IMR-90 (cell line): ENCODE measurements around the gene SLC35B2. TPM values are rescaled to one million over a fixed set of nuclear protein-coding genes. Genes with fewer than 3 reads are reported as not detected.

Experiments used
- ATAC-seq: fragments of 200-7000 bp; cut with Tn5 transposase; 2 replicates; pipeline ENCODE4 v1.9.1; 2020; ENCODE audit warnings: low read depth, mild to moderate bottlenecking, moderate library complexity
- BruUV-seq: library from RNA; stranded (reverse); fragments of 400-500 nt; replicated peaks from 2 replicates; lab custom pipeline; 2021; lab: Mats Ljungman, UMichigan
- CTCF ChIA-PET: fragments of 300-600 bp; formaldehyde crosslinking; extraction: SDS; loops from one replicate; lab custom pipeline; 2021; ENCODE audit warnings: antibody characterized with exemption; lab: Yijun Ruan, JAX
- POLR2A ChIA-PET: fragments of 300-600 bp; sonication (Branson Sonifier 250); formaldehyde crosslinking; loops from one replicate; lab custom pipeline; 2022; ENCODE audit warnings: antibody characterized with exemption; ENCODE audit not compliant: unreplicated experiment; lab: Charles Lee
- DNase-seq: peaks from one replicate; pipeline ENCODE4 v3.0.0; 2013
- H2AFZ ChIP-seq: replicated peaks from 2 replicates; pipeline ENCODE3; 2013; ENCODE audit warnings: low read length, mild to moderate bottlenecking; ENCODE audit not compliant: poor library complexity
- H2AK5ac ChIP-seq: 2 replicates; pipeline ENCODE4 v1.6.1; 2013; ENCODE audit warnings: low read depth, low read length, inconsistent platforms
- H2AK9ac ChIP-seq: replicated peaks from 2 replicates; pipeline ENCODE3; 2013; ENCODE audit warnings: mild to moderate bottlenecking, low read depth, low read length, moderate library complexity; ENCODE audit not compliant: poor library complexity
- H2BK120ac ChIP-seq: 2 replicates; pipeline ENCODE4 v1.6.1; 2013; ENCODE audit warnings: low read depth, low read length, inconsistent platforms
- H2BK15ac ChIP-seq: 3 replicates; pipeline ENCODE4 v1.6.1; 2013; ENCODE audit warnings: low read depth, low read length, inconsistent platforms
- H2BK20ac ChIP-seq: 2 replicates; pipeline ENCODE4 v1.6.1; 2013; ENCODE audit warnings: low read depth, mild to moderate bottlenecking, inconsistent platforms, low read length, moderate library complexity
- H2BK5ac ChIP-seq: 2 replicates; pipeline ENCODE4 v1.6.1; 2013; ENCODE audit warnings: mild to moderate bottlenecking, low read depth, low read length, inconsistent platforms; ENCODE audit not compliant: poor library complexity, severe bottlenecking
- H3K14ac ChIP-seq: replicated peaks from 2 replicates; pipeline ENCODE4 v1.6.1; 2013; ENCODE audit warnings: low read depth, low read length, inconsistent platforms
- H3K18ac ChIP-seq: 2 replicates; pipeline ENCODE4 v1.6.1; 2013; ENCODE audit warnings: low read depth, low read length, control low read depth
- H3K23ac ChIP-seq: 2 replicates; pipeline ENCODE4 v1.6.1; 2013; ENCODE audit warnings: low read depth, low read length, inconsistent platforms
- H3K27ac ChIP-seq: 2 replicates; pipeline ENCODE4 v1.5.1; 2013; ENCODE audit warnings: mild to moderate bottlenecking, control low read depth, low read length; ENCODE audit not compliant: insufficient read depth
- H3K27me3 ChIP-seq: 2 replicates; pipeline ENCODE4 v1.6.1; 2013; ENCODE audit warnings: low read length; ENCODE audit not compliant: control insufficient read depth, insufficient read depth
- H3K36me3 ChIP-seq: 2 replicates; pipeline ENCODE4 v1.6.1; 2013; ENCODE audit warnings: low read length, mixed read lengths; ENCODE audit not compliant: control insufficient read depth, insufficient read depth
- H3K4ac ChIP-seq: 2 replicates; pipeline ENCODE4 v1.6.1; 2013; ENCODE audit warnings: low read depth, low read length, inconsistent platforms
- H3K4me1 ChIP-seq: 2 replicates; pipeline ENCODE4 v1.6.1; 2013; ENCODE audit warnings: low read length, mixed read lengths; ENCODE audit not compliant: control insufficient read depth, insufficient read depth
- H3K4me2 ChIP-seq: 2 replicates; pipeline ENCODE4 v1.6.1; 2013; ENCODE audit warnings: low read depth, mild to moderate bottlenecking, control low read depth, low read length, moderate library complexity
- H3K4me3 ChIP-seq: 2 replicates; pipeline ENCODE4 v1.5.1; 2013; ENCODE audit warnings: low read depth, mild to moderate bottlenecking, control low read depth, low read length, moderate library complexity; ENCODE audit not compliant: insufficient read depth
- H3K56ac ChIP-seq: 2 replicates; pipeline ENCODE4 v1.6.1; 2013; ENCODE audit warnings: low read length, inconsistent platforms; ENCODE audit not compliant: insufficient read depth; ENCODE audit errors: extremely low read depth
- H3K79me1 ChIP-seq, 2 experiments: 2 replicates each; pipeline ENCODE4 v1.6.1; 2013; ENCODE audit warnings: low read length in 2 of 2, inconsistent platforms in 1 of 2, low read depth in 1 of 2
- H3K9ac ChIP-seq: 2 replicates; pipeline ENCODE4 v1.6.1; 2013; ENCODE audit warnings: low read depth, low read length, control low read depth
- H3K9me1 ChIP-seq: 2 replicates; pipeline ENCODE4 v1.6.1; 2013; ENCODE audit warnings: low read length, inconsistent platforms; ENCODE audit not compliant: insufficient read depth
- H3K9me3 ChIP-seq: 2 replicates; pipeline ENCODE4 v1.6.1; 2013; ENCODE audit warnings: low read length; ENCODE audit not compliant: control insufficient read depth, insufficient read depth
- H4K20me1 ChIP-seq: 2 replicates; pipeline ENCODE4 v1.6.1; 2013; ENCODE audit warnings: low read length, inconsistent platforms; ENCODE audit not compliant: insufficient read depth
- H4K5ac ChIP-seq: 2 replicates; pipeline ENCODE4 v1.6.1; 2013; ENCODE audit warnings: mild to moderate bottlenecking, low read depth, low read length, control low read depth
- H4K8ac ChIP-seq, 2 experiments: 2 replicates each; pipeline ENCODE4 v1.6.1; 2013; ENCODE audit warnings: low read depth in 2 of 2, low read length in 2 of 2, control low read depth in 1 of 2, inconsistent platforms in 1 of 2
- H4K91ac ChIP-seq: 2 replicates; pipeline ENCODE4 v1.6.1; 2013; ENCODE audit warnings: low read depth, low read length, inconsistent platforms; ENCODE audit not compliant: insufficient read depth
- BHLHE40 ChIP-seq: fragments of 150-350 bp; IDR thresholded peaks from 2 replicates; pipeline ENCODE4 v1.6.1; 2016; ENCODE audit warnings: mild to moderate bottlenecking, low read depth, low read length
- CEBPB ChIP-seq: IDR thresholded peaks from 2 replicates; pipeline ENCODE4 v1.6.1; 2012; ENCODE audit warnings: low read depth, low read length, improper control_type of control experiment
- CHD1 ChIP-seq: IDR thresholded peaks from 2 replicates; pipeline ENCODE4 v1.6.1; 2012; ENCODE audit warnings: low read depth, low read length, improper control_type of control experiment
- CTCF ChIP-seq: conservative IDR thresholded peaks from 2 replicates; pipeline ENCODE4 v1.5.1; 2012; ENCODE audit warnings: mild to moderate bottlenecking, low read depth, low read length, improper control_type of control experiment
- FOS ChIP-seq: fragments of 150-350 bp; IDR thresholded peaks from 2 replicates; pipeline ENCODE4 v1.6.1; 2016; ENCODE audit warnings: low read depth, low read length
- MAFK ChIP-seq: IDR thresholded peaks from 2 replicates; pipeline ENCODE4 v1.6.1; 2012; ENCODE audit warnings: low read depth, low read length, improper control_type of control experiment
- MAZ ChIP-seq: IDR thresholded peaks from 2 replicates; pipeline ENCODE4 v1.6.1; 2012; ENCODE audit warnings: low read depth, mild to moderate bottlenecking, low read length, improper control_type of control experiment, moderate library complexity, borderline replicate concordance
- MXI1 ChIP-seq: IDR thresholded peaks from 2 replicates; pipeline ENCODE4 v1.6.1; 2012; ENCODE audit warnings: low read depth, mild to moderate bottlenecking, low read length, moderate library complexity, borderline replicate concordance
- NFE2L2 ChIP-seq: fragments of 150-350 bp; IDR thresholded peaks from 2 replicates; pipeline ENCODE4 v1.6.1; 2016; ENCODE audit warnings: low read depth, mild to moderate bottlenecking, low read length
- POLR2A ChIP-seq: IDR thresholded peaks from 2 replicates; pipeline ENCODE4 v1.6.1; 2012; ENCODE audit warnings: mild to moderate bottlenecking, low read depth, low read length
- RAD21 ChIP-seq: IDR thresholded peaks from 2 replicates; pipeline ENCODE4 v1.6.1; 2012; ENCODE audit warnings: low read length, improper control_type of control experiment
- RCOR1 ChIP-seq: IDR thresholded peaks from 2 replicates; pipeline ENCODE4 v1.6.1; 2012; ENCODE audit warnings: mild to moderate bottlenecking, low read length, improper control_type of control experiment; ENCODE audit not compliant: insufficient replicate concordance
- RFX5 ChIP-seq: IDR thresholded peaks from 2 replicates; pipeline ENCODE4 v1.8.0; 2012; ENCODE audit warnings: low read depth, mild to moderate bottlenecking, low read length, moderate library complexity
- SMC3 ChIP-seq: fragments of 150-350 bp; IDR thresholded peaks from 2 replicates; pipeline ENCODE4 v1.6.1; 2016; ENCODE audit warnings: low read depth, mild to moderate bottlenecking, antibody characterized with exemption, low read length, moderate library complexity
- WGBS, 2 experiments: methylation state at CpG; one replicate each; pipeline versions ENCODE4 v1.1.5 to v1.1.7; 2013; ENCODE audit warnings: missing lambda C conversion rate in 2 of 2; ENCODE audit not compliant: insufficient read length in 1 of 2; ENCODE audit errors: extremely low coverage in 2 of 2; 5-methylcytosine and 5-hydroxymethylcytosine counted together
- dilution Hi-C: fragments of 300-500 bp; cut with HindIII; formaldehyde crosslinking; loops from one replicate; pipeline ENCODE4 v1.14.3; 2018; ENCODE audit warnings: low sequenced_read_pairs; ENCODE audit not compliant: unreplicated experiment
- in situ Hi-C: fragments of 300-500 bp; cut with MboI; formaldehyde crosslinking; loops from 3 replicates; pipeline ENCODE4 v1.14.3; 2019; ENCODE audit warnings: low sequenced_read_pairs, inconsistent platforms, mixed read lengths
- intact Hi-C: fragments of 100-400 bp; cut with micrococcal nuclease; formaldehyde crosslinking; loops from 2 replicates; pipeline ENCODE4 v1.10.0; 2022
- polyA plus RNA-seq, 3 experiments: library from polyadenylated mRNA; depleted of rRNA; stranded (reverse); fragments of >200 nt; gene quantifications; 2 replicates each; pipeline ENCODE4 v1.2.3, GENCODE V29; 2012; ENCODE audit warnings: low replicate concordance in 1 of 3
- total RNA-seq: library from RNA; depleted of rRNA; stranded (reverse); fragments of >200 nt; gene quantifications from 2 replicates; pipeline ENCODE4 v1.2.3, GENCODE V29; 2012
- TF ChIP-seq, protein P1 (sequence below): fragments of 150-350 bp; IDR thresholded peaks from 2 replicates; pipeline ENCODE4 v1.6.1; 2017; ENCODE audit warnings: mild to moderate bottlenecking, antibody characterized with exemption, low read length, low read depth

Gene SLC35B2
- total and polyA plus RNA-seq, 2 of the 4 experiments (the other 2 are of a cell fraction): 51.4 to 89.9 TPM

GRCh38 chr6:44237813-44238433, 19.4 kb downstream of the SLC35B2 start:
- CTCF ChIA-PET: interaction anchor here (0.6 to 1.3 kb wide), 6 partner anchors 8 to 1191 kb away, joined by 3 to 7 read pairs (median 3); no protein-coding TSS in a partner anchor
- H4K8ac ChIP-seq: peak overlapping the region; percentile 32 to 86
- no peak for TF ChIP-seq MAFK
- TF ChIP-seq RCOR1: peak; percentile 12
- TF ChIP-seq BHLHE40: no peak; the same call in 1 of the 2 replicates
- TF ChIP-seq CTCF: peak; percentile 92
- TF ChIP-seq MAZ: peak; percentile 92
- TF ChIP-seq SMC3: peak; percentile 58
- TF ChIP-seq, protein P1, sequence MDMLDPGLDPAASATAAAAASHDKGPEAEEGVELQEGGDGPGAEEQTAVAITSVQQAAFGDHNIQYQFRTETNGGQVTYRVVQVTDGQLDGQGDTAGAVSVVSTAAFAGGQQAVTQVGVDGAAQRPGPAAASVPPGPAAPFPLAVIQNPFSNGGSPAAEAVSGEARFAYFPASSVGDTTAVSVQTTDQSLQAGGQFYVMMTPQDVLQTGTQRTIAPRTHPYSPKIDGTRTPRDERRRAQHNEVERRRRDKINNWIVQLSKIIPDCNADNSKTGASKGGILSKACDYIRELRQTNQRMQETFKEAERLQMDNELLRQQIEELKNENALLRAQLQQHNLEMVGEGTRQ: no peak
- TF ChIP-seq CHD1: no peak; the same call in 1 of the 2 replicates
- peak; percentile 42 for TF ChIP-seq RAD21
- TF ChIP-seq CEBPB: peak; percentile 81
- TF ChIP-seq NFE2L2: no peak
- TF ChIP-seq RFX5: no peak
- peak; percentile 29; the same call in 1 of the 2 replicates for TF ChIP-seq FOS
- TF ChIP-seq MXI1: peak; percentile 27; the same call in 1 of the 2 replicates
- TF ChIP-seq POLR2A: no peak; the same call in 1 of the 2 replicates

More at GRCh38 chr6:44237813-44238433, 19.4 kb downstream of the SLC35B2 start:
- H3K9me1 ChIP-seq: peaks cover 4% of the 10 kb centered on the region
- peaks cover 16% of the 10 kb centered on the region for H3K4me1 ChIP-seq
- ATAC-seq (peak; percentile 85), DNase-seq (peak; percentile 56)
- WGBS, 2 experiments: 2% methylated on average over 19 of the region's 42 CpGs; no CpG with 5 or more reads in 1 of the 2 experiments
- H2BK5ac ChIP-seq: peak overlapping the region; percentile 81
- H3K27ac ChIP-seq: peak overlapping the region; percentile 63
- no peaks in the 10 kb centered on the region for H3K27me3 ChIP-seq
- peak overlapping the region; percentile 92 for H2AK9ac ChIP-seq
- peak overlapping the region; percentile 83 for H4K91ac ChIP-seq
- H3K36me3 ChIP-seq: no peaks in the 10 kb centered on the region
- H4K20me1 ChIP-seq: no peaks in the 10 kb centered on the region
- peak overlapping the region; percentile 46 for H3K9ac ChIP-seq
- peak overlapping the region; percentile 72 for H4K5ac ChIP-seq
- H3K9me3 ChIP-seq: no peaks in the 10 kb centered on the region
- peak overlapping the region; percentile 40; the same call in 1 of the 2 replicates for H3K18ac ChIP-seq
- peak overlapping the region; percentile 97 for H2AFZ ChIP-seq
- H3K56ac ChIP-seq: no peak overlapping the region
- no peak overlapping the region for H2BK20ac ChIP-seq
- H3K14ac ChIP-seq: peak overlapping the region; percentile 87
- POLR2A ChIA-PET: interaction anchor here (1.3 kb wide), 1 partner anchor 9 kb away, joined by 8 read pairs; the partner anchor contains the start of gene HSP90AB1
- peak overlapping the region; percentile 65 for H2AK5ac ChIP-seq
- in situ Hi-C loops: loop anchor here (5.0 kb wide), 1 partner anchor 131 kb away; no protein-coding TSS in a partner anchor
- H2BK15ac ChIP-seq: peak overlapping the region; percentile 7; the same call in 1 of the 3 replicates
- H3K23ac ChIP-seq: peak overlapping the region; percentile 71
- H3K79me1 ChIP-seq: 0 out of 4 replicates have a peak, but pooled peaks cover 0 to 4% of the 10 kb centered on the region in 2 experiments
- H3K4ac ChIP-seq: peak overlapping the region; percentile 84
- H3K4me3 ChIP-seq: peak overlapping the region; percentile 58
- no TSS peak for BruUV-seq
- peak overlapping the region; percentile 85 for H2BK120ac ChIP-seq
- dilution Hi-C loops: no loop called here
- H3K4me2 ChIP-seq: peak overlapping the region; percentile 93
- intact Hi-C loops: loop anchor here (1.0 kb wide), 1 partner anchor 60 kb away; no protein-coding TSS in a partner anchor
